K562 (cell line): ENCODE data around the gene RAD1. TPM values are rescaled to one million over a fixed set of nuclear protein-coding genes. Genes with fewer than 3 reads are reported as not detected.

Experiments
- ASH1L ChIP-seq: fragments of 450-650 bp; IDR thresholded peaks from 2 replicates; pipeline ENCODE4 v1.6.1; 2018; ENCODE audit warnings: borderline replicate concordance, mild to moderate bottlenecking, low read depth; ENCODE audit not compliant: partially characterized antibody
- CC2D1A ChIP-seq: fragments of 450-650 bp; IDR thresholded peaks from 2 replicates; pipeline ENCODE4 v1.6.1; 2017; ENCODE audit warnings: mild to moderate bottlenecking
- EP300 ChIP-seq: IDR thresholded peaks from 2 replicates; pipeline ENCODE4 v1.6.1; 2012; ENCODE audit warnings: low read length, improper control_type of control experiment
- ESRRA ChIP-seq: fragments of 450-650 bp; IDR thresholded peaks from 2 replicates; pipeline ENCODE4 v1.6.1; 2014; ENCODE audit warnings: low read depth, mild to moderate bottlenecking, moderate library complexity, borderline replicate concordance
- GTF2A2 ChIP-seq: IDR thresholded peaks from 2 replicates; pipeline ENCODE4 v1.6.1; 2016; ENCODE audit warnings: mild to moderate bottlenecking, missing genetic modification characterization, missing compliant biosample characterization
- HLTF ChIP-seq: fragments of 450-650 bp; IDR thresholded peaks from 2 replicates; pipeline ENCODE4 v1.6.1; 2016
- IRF1 ChIP-seq: sonication (generic); formaldehyde crosslinking; IDR thresholded peaks from 2 replicates; pipeline ENCODE4 v1.8.0; 2022; ENCODE audit warnings: missing genetic modification reagents, mild to moderate bottlenecking, borderline replicate concordance
- RBBP5 ChIP-seq: fragments of 200-600 bp; sonication (generic); IDR thresholded peaks from 2 replicates; pipeline ENCODE4 v1.6.1; 2012; ENCODE audit warnings: borderline replicate concordance, mild to moderate bottlenecking, low read length, control low read depth, inconsistent platforms; ENCODE audit not compliant: insufficient read depth, poor library complexity, severe bottlenecking
- ZNF507 ChIP-seq: conservative IDR thresholded peaks from 2 replicates; pipeline ENCODE4 v1.6.1; 2017; ENCODE audit warnings: missing genetic modification characterization, missing compliant biosample characterization
- ZNF766 ChIP-seq: fragments of 200-800 bp; sonication (Bioruptor generic); conservative IDR thresholded peaks from 2 replicates; pipeline ENCODE4 v1.6.1; 2016; ENCODE audit warnings: missing genetic modification characterization, missing compliant biosample characterization
- polyA plus RNA-seq, 8 experiments: library from polyadenylated mRNA; depleted of rRNA in 4 of 8; stranded (reverse) in 5 of 8; unstranded in 3 of 8; fragments of >200 nt; fragmentation: Nextera tagmentation in 2 of 8; fragmentation: Illumina TruSeq in 1 of 8; extraction: Ambion mirVana in 2 of 8; extraction: Trizol in 1 of 8; gene quantifications; 2 replicates each; pipeline versions ENCODE4 v1.2.1 to v1.2.3, GENCODE V29; 2011 to 2014; ENCODE audit warnings: inconsistent platforms in 1 of 8, missing spikeins in 1 of 8
- total RNA-seq, 7 experiments: library from RNA; depleted of rRNA in 6 of 7; stranded (reverse); fragments of >200 nt in 6 of 7; fragmentation: Illumina TruSeq in 2 of 7; extraction: Trizol in 2 of 7; gene quantifications; 2 replicates each; pipeline versions ENCODE4 v1.2.1 to v1.2.3, GENCODE V29; 2011 to 2021; ENCODE audit warnings: low replicate concordance in 1 of 7
- TF ChIP-seq, protein P1 (sequence below): sonication (generic); formaldehyde crosslinking; IDR thresholded peaks from 2 replicates; pipeline ENCODE4 v1.8.0; 2022; ENCODE audit warnings: mild to moderate bottlenecking, missing genetic modification reagents
- TF ChIP-seq, protein P2 (sequence below): fragments of 450-650 bp; formaldehyde crosslinking; IDR thresholded peaks from 2 replicates; pipeline ENCODE4 v1.4.0; 2022; ENCODE audit warnings: missing genetic modification characterization
- TF ChIP-seq, protein P3 (sequence below): fragments of 450-650 bp; conservative IDR thresholded peaks from 2 replicates; pipeline ENCODE4 v1.6.1; 2016; ENCODE audit warnings: missing genetic modification characterization, low read depth, mild to moderate bottlenecking, missing compliant biosample characterization, moderate library complexity

The RAD1 gene
- total and polyA plus RNA-seq, 9 of the 15 experiments (the other 6 are each of a cell fraction or from before 2014, with no cell fraction given): 44.5 to 148 (median 60.8) TPM

DNA sequence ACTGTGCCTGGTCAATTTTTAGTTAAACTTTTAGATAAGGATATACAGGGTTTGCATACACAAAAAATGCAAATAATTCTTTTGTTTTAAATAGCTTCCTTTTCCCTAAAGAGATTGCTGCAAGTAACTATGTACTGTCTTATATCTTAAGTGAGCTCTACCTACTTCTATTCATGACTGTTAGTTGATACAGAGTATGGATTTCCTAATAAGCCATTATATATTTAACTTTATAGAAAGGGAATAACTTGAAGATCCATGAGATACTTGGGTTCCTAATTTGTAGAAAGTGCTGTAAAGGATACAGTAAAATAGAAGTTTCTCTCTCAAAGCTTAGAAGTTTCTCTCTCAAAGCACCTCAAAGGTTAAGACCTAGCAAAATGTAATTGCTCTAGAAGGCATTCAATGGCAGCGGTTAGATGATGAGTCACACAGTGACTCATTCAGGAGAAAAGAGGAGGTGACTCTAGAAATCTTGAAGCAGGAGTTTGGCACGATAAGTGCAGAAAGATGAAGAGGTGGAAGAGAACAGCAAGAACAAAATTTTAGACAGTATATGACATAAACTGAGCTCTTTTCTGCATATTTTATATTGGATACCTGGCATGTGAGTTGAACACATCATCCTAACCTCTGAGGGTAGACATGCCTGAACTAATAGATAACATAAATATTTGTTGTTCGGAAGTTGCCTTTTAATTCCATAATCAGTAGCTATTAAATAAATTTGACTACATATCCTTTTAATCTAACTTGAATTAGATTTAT, 8.6 kb upstream of the RAD1 start (continued):
- TF ChIP-seq, protein P1, sequence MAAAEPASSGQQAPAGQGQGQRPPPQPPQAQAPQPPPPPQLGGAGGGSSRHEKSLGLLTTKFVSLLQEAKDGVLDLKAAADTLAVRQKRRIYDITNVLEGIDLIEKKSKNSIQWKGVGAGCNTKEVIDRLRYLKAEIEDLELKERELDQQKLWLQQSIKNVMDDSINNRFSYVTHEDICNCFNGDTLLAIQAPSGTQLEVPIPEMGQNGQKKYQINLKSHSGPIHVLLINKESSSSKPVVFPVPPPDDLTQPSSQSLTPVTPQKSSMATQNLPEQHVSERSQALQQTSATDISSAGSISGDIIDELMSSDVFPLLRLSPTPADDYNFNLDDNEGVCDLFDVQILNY: no peak
- TF ChIP-seq RBBP5 (no peak), HLTF (no peak), CC2D1A (no peak), ZNF507 (tag) (no peak), EP300 (peak; percentile 90), IRF1 (CRISPR knock-in tag) (no peak), ESRRA (peak; percentile 66; the same call in 1 of the 2 replicates), ZNF766 (peak; percentile 54; the same call in 1 of the 2 replicates), ASH1L (no peak), GTF2A2 (tag) (no peak)
- TF ChIP-seq, protein P2, sequence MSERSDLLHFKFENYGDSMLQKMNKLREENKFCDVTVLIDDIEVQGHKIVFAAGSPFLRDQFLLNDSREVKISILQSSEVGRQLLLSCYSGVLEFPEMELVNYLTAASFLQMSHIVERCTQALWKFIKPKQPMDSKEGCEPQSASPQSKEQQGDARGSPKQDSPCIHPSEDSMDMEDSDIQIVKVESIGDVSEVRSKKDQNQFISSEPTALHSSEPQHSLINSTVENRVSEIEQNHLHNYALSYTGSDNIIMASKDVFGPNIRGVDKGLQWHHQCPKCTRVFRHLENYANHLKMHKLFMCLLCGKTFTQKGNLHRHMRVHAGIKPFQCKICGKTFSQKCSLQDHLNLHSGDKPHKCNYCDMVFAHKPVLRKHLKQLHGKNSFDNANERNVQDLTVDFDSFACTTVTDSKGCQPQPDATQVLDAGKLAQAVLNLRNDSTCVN: no peak
- TF ChIP-seq, protein P3, sequence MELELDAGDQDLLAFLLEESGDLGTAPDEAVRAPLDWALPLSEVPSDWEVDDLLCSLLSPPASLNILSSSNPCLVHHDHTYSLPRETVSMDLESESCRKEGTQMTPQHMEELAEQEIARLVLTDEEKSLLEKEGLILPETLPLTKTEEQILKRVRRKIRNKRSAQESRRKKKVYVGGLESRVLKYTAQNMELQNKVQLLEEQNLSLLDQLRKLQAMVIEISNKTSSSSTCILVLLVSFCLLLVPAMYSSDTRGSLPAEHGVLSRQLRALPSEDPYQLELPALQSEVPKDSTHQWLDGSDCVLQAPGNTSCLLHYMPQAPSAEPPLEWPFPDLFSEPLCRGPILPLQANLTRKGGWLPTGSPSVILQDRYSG: no peak
